Activated naive CD4-positive, alpha-beta T cell treated with anti-CD3 and anti-CD28 coated beads, Interleukin-2, amount 50 U/mL, for 16 hours (primary cell): Measurements from ENCODE around the gene OR5C1.
"Not testable (repeated sequence)": the region's sequence is repeated elsewhere in the genome, so short reads cannot be mapped to it uniquely, and the experiment has no call there.

ENCODE experiments used
- DNase-seq: peaks from one replicate; pipeline ENCODE4 v3.0.0-alpha.2; 2020

OR5C1 gene

DNA sequence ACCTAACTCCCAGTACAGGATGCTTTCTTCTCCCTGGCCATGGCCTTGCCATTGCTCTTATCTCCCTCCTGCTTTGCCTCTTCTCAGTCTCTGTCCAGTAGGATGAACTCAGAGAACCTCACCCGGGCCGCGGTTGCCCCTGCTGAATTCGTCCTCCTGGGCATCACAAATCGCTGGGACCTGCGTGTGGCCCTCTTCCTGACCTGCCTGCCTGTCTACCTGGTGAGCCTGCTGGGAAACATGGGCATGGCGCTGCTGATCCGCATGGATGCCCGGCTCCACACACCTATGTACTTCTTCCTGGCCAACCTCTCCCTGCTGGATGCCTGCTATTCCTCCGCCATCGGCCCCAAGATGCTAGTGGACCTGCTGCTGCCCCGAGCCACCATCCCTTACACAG is at the start of gene OR5C1:
TSS of gene OR5C1 (plus strand) at position 103 of the 400 bp plus-strand sequence. CDS start at position 103, 0 bp downstream.
- DNase-seq, result no peak

- no peak for DNase-seq
Observed at GRCh38 chr9:122742003-122742402, 46.7 kb upstream of the OR5C1 start, which contains the start of gene OR1L6. Gene OR1L6, plus strand, starts transcription at chr9:122742303. Its CDS starts 7,545 bp downstream, at chr9:122749848.

- no peak for DNase-seq
Observed at GRCh38 chr9:122754825-122755224, 33.9 kb upstream of the OR5C1 start.

- no peak for DNase-seq
Observed at GRCh38 chr9:122767817-122768216, 20.9 kb upstream of the OR5C1 start.

DNA sequence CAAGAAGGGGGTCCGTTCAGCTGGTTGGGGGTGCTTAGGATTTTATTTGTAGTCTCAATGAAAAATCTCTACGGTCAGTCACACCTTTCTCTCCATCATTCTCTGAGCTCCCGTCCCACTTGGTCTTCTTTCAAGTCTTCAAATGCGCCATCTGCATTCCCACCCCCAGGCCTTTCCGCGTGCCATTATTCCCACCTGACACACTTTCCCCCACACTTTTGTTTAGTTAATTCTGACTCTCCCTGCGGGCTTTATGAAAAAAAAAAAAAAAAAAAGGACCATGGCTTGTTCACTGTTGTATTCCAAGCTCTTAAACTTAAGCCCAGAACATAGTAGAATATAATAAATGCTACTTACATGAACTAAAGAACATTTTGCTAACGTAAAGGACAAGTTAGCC is 11.7 kb upstream of the OR5C1 start:
- DNase-seq, result no peak

DNA sequence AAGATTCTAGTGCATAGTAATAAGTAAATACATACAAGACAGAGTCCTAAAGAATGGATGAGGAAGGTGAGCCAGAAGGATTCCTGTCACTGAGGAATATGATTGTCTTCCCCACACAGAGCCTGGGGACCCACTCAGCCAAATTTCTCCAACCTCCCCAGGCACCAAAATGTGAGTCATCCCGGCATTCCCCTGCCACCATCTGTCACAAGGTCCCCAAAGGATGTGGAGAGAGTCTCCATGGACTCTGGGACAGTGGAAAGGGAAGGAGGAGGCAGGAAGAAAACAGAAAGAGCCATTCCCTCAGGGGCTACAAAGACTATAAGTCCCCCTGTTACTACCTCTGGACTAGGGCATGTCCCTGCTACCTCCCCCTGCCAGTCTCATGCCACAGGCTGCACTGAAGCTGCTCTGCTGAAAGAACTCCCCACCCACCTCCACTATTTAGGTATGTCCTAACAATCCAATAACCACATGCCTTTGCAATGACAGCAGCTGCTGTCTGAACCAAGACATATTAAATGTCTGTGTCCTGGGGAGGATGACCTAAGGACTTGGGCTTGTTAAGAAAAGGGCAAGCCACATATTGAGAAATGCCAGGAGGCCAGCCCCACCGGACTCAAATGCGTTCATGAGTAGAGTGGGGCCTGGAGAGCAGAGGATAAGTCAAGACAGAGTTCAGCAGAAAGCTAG is 10.7 kb upstream of the OR5C1 start:
- no peak for DNase-seq

DNA sequence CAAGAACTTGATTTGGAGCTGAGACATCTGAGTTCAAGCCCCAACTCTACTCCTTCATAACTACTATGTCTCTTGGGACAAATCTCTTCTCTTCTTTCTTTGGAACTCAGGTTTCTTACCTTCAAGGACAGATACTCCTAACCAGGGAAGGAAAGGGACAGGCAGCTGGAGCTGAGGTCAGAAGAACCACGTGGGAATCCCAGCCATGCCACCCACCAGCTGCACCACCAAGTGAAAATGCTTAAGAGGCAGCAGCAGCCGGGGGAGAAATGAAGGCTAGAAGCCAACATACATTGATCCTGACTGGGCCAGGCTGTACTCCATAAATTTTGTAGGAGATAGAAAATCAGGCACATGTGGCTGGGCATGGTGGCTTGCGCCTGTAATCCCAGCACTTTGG is 9.6 kb upstream of the OR5C1 start:
- DNase-seq, result no peak

DNA sequence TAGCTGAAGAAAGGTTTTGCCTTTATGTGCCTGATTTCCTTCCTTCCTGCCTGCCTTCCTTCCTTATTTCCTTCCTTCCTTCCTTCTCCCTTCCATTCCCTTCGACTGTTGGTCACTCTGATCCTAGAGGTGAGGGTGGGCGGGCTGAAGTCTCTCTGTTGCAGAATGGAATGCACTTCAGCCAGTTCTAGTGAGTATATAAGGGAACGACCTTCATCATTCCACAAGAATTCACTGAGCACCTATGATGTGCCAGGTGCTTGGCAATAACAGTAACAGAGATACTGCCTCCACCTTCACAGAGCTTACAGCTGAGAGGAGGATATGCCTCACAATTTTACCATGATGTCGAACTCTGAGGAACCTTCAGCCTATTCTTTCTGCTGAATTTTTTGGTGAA is 8.7 kb upstream of the OR5C1 start:
- DNase-seq, result no peak

GRCh38 chr9:122781671-122782070 is 7.1 kb upstream of the OR5C1 start:
- no peak for DNase-seq

DNA sequence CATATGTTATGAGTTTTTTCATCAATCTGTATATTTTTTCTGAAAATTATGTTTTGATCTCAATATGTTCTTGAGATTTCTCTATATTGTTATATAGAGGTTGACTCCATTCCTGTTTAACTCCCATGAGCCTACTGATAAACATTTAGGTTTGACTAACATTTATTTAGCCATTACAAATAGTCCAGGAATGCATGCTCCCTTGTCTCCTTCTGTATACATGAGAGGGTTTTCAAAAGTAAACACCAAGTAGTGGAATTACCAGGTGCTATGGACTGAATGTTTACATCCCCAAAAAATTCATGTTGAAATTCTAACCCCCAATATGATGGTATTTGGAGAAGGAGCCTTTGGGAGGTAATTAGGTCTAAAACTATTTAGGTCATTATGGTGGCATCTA is 3.5 kb upstream of the OR5C1 start:
- DNase-seq, result no peak

- DNase-seq, result no peak
Observed at GRCh38 chr9:122786338-122786737, 2.4 kb upstream of the OR5C1 start.

DNA sequence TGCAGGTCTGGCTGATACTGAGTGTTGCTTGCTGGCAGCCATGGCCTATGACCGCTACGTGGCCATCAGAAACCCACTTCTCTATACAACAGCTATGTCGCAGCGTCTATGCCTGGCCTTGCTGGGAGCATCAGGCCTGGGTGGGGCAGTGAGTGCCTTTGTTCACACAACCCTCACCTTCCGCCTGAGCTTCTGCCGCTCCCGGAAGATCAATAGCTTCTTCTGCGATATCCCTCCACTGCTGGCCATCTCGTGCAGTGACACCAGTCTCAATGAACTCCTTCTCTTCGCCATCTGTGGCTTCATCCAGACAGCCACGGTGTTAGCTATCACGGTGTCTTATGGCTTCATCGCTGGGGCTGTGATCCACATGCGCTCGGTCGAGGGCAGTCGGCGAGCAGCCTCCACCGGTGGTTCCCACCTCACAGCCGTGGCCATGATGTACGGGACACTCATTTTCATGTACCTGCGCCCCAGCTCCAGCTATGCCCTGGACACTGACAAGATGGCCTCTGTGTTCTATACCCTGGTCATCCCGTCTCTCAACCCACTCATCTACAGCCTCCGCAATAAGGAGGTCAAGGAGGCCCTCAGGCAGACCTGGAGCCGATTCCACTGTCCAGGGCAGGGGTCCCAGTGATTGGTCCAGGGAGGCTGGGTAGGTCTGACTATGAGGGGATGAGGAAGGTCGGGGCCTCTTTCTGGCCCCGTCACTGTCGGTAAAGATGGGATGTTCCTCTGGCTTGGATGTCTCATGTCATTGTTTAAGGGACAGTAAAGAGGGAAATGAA is 718 bp downstream of the OR5C1 start:
- DNase-seq, result no peak

GRCh38 chr9:122791872-122792669 is 3.3 kb downstream of the OR5C1 start:
- DNase-seq, result no peak

DNA sequence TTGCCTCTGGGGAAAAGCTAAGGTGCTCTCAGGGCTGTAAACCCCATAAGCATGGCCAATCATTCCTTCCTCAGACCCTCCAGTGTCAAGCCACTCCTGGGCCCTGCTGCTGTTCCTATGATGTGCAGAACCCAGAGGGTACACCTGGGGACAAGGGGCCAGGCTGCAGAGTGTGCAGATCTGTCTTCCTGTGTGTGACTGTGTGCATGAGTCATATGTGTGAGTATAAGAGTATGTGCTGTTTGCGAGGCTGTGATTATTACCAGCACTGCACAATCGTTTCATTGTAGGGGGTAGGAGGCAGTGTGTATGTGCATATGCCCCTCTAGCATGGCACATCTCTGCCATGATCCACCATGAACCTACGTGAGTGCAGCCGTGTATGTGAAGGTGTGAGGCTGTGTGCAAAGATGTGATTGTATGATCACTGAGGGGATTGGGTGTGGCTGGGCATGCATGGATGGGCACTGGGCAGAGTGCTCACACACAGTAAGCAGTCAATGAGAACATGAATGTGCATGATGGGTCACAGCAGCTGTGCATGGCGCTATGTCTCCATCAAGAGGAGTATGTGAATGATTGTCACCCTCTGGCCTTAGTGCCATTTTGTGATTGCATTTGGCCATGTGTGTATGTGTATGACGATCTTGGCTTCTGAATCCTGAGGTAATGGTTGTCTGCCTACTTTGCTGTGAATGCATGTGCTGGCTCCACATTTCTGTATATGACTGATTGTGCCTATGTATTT is 8.8 kb downstream of the OR5C1 start:
- no peak for DNase-seq

GRCh38 chr9:122800066-122801060 is 11.6 kb downstream of the OR5C1 start, which contains the start of gene OR1K1:
Gene OR1K1, plus strand, starts transcription at chr9:122800123. Its CDS starts 0 bp downstream, at chr9:122800123.
- DNase-seq, result no peak

- DNase-seq, result no peak
Observed at GRCh38 chr9:122806661-122807060, 17.9 kb downstream of the OR5C1 start.

GRCh38 chr9:122807271-122807900 is 18.7 kb downstream of the OR5C1 start:
- peak; percentile 16 for DNase-seq

- DNase-seq, result no peak
Observed at GRCh38 chr9:122808141-122808540, 19.4 kb downstream of the OR5C1 start.

DNA sequence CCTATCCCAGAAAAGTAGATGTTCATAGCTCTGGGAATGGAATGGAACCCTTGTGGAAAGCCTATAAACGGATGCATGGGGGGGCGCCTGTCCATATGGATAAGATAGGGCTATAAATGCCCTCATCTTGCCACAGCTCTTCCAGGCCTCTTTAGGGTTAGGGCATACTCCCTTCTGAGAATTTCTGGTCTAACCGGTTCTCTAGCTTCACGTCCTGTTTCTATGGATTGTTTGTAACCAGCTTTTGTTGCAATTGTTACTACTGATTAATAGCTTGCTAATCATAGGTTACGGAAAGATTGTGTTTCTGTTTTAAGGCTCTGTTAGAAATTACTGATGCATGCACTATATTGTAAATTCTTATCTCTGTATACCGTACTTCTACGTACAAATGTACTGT is 20.5 kb downstream of the OR5C1 start:
- DNase-seq, result not testable (repeated sequence)

DNA sequence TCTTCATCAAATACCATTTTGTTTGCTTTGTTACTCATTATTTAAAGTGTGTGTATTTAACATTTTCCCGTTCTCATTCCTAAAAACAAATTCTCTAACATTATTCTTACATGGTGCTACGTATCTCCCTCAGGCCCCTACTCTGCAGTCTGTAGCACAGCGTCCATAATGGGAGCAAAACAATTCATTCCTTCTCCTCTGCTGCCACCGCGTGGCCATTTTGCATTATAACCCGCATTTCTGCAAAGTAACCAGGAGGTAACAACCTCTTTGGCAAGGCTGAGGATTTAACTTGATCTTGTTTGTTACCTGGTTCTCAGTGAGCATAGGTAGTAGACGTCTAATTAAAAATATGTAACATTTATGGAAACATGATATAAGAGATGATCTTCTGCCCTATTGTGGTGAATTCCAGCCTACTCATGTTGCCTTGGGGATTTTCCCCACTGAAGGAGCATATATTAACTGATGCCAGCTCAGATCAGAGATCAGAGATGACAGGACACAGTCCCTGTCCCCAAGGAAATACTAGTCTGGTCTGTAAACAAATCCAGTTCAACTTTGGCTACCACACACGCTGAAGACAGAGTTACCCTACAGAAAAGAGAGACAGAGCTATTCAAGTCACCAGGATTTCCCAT is 21.7 kb downstream of the OR5C1 start:
- DNase-seq, result peak; percentile 72
